GM12865 (cell line): Measurements from ENCODE around the gene MYH10.

Experiments
- DNase-seq: peaks from one replicate; pipeline ENCODE4 v3.0.0; 2010; ENCODE audit warnings: low read depth
- H3K4me3 ChIP-seq: 2 replicates; pipeline ENCODE4 v1.5.1; 2011; ENCODE audit warnings: mild to moderate bottlenecking, low read depth, low read length, control low read depth
- TF ChIP-seq, protein P1 (sequence below): IDR thresholded peaks from 2 replicates; pipeline ENCODE4 v1.5.1; 2011; ENCODE audit warnings: low read length, control low read depth, low read depth, inconsistent platforms; ENCODE audit not compliant: insufficient read depth; ENCODE audit errors: missing control alignments

The MYH10 gene

GRCh38 chr17:8473451-8474192 is 156.9 kb downstream of the MYH10 start:
- TF ChIP-seq, protein P1, sequence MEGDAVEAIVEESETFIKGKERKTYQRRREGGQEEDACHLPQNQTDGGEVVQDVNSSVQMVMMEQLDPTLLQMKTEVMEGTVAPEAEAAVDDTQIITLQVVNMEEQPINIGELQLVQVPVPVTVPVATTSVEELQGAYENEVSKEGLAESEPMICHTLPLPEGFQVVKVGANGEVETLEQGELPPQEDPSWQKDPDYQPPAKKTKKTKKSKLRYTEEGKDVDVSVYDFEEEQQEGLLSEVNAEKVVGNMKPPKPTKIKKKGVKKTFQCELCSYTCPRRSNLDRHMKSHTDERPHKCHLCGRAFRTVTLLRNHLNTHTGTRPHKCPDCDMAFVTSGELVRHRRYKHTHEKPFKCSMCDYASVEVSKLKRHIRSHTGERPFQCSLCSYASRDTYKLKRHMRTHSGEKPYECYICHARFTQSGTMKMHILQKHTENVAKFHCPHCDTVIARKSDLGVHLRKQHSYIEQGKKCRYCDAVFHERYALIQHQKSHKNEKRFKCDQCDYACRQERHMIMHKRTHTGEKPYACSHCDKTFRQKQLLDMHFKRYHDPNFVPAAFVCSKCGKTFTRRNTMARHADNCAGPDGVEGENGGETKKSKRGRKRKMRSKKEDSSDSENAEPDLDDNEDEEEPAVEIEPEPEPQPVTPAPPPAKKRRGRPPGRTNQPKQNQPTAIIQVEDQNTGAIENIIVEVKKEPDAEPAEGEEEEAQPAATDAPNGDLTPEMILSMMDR: no peak
- no peak for DNase-seq
- H3K4me3 ChIP-seq: no peak overlapping the region

- DNase-seq: no peak
- H3K4me3 ChIP-seq: no peak overlapping the region
- TF ChIP-seq, protein P1: no peak
Measured at GRCh38 chr17:8472663-8473062, 157.9 kb downstream of the MYH10 start.

DNA sequence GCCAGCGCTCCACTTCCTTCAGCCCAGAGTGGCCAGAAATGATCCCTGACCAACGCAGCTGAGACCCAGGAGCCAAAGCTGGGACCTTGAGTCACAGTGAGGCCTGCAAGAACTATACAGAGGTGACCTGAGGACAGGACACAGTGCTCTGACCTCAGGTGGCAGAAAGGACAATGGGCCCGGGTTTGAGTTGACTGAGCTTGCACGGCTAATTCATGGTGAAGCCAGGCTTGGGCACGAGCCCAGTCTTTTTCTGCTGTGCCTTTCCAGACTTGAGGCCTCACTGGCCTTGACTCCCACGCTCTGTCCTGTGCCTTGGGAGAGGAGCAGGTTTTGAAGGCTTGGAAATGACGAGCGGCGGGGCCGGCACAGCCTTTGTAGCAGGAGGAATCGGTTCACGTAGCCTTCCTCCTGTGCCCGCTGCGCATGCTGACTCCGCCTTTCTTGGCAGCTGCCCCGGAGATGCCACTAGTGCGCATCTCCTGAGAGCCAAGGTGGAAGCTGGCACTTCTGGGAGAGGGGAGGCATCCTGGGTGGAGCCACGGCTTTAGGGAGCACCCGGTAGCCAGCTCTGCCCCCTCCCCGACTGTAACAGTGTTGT is 160.0 kb downstream of the MYH10 start:
- TF ChIP-seq, protein P1: no peak
- no peak for DNase-seq
- no peak overlapping the region for H3K4me3 ChIP-seq

DNA sequence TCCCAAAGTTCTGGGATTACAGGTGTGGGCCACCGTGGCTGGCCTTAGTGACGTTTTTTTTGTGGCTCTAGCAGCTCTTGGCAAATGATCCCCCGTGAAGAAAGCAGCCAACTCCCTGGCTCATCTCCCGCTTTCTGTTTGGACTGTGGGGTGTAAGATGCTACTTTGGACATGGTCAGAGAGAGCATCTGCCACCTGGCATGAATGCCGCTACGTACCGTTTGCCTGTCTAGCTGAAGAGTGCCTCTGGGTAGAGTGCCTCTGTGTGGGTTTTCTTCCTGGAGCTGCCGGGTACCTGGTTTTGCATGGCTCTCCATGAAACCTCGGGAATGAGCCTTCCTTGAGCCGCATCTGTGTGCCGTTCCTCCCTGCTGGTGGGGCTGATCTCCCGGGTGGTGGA is 160.6 kb downstream of the MYH10 start:
- no peak for DNase-seq
- TF ChIP-seq, protein P1: no peak

GRCh38 chr17:8468980-8469379 is 161.5 kb downstream of the MYH10 start:
- TF ChIP-seq, protein P1: no peak
- no peak for DNase-seq
- no peak overlapping the region for H3K4me3 ChIP-seq

More for the DNA sequence above, 160.6 kb downstream of the MYH10 start:
- no peak overlapping the region for H3K4me3 ChIP-seq

DNA sequence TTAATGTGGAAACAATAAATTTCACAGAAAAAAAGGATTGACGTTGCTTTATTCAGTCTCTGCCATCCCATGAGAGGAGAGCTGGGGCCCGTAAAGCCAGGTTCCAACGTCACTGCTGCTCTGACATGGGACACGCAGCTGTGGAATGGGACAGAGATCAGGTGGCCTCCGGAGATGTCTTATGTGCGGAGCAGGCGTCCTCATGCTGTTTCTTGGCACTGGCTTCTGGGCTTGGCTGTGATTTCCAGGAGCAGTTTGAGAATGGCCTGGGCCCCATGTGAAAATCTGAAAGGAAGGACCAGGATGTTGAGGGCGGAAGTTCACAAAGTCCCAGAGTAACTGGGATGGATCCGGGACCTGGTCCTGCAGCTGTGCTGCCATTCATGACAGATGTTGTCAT is 162.4 kb downstream of the MYH10 start:
- TF ChIP-seq, protein P1: no peak
- no peak overlapping the region for H3K4me3 ChIP-seq
- DNase-seq: no peak
